Tibial artery (tissue), 4 donors: ENCODE data around the gene ZP2.
"Not testable (repeated sequence)": the region's sequence is repeated elsewhere in the genome, so short reads cannot be mapped to it uniquely, and the experiment has no call there.

ENCODE experiments used
- DNase-seq, 2 donors: peaks; one replicate each; pipeline ENCODE4 v3.0.0-alpha.2; 2019
- H3K27ac ChIP-seq, 2 donors: fragments of 200-600 bp; sonication (generic) in 1 of 2; 1 replicate in 1 of 2; 2 replicates in 1 of 2; pipeline ENCODE4 v1.5.1; 2018 to 2019; ENCODE audit warnings: mild to moderate bottlenecking in 1 of 2
- H3K27me3 ChIP-seq, 2 donors: fragments of 200-600 bp; sonication (generic) in 1 of 2; one replicate each; pipeline versions ENCODE4 v1.5.1 to v1.6.0; 2016 to 2019
- H3K36me3 ChIP-seq, 3 donors: fragments of 200-600 bp; sonication (generic) in 2 of 3; one replicate each; pipeline ENCODE4 v1.5.1; 2016 to 2019; ENCODE audit warnings: mild to moderate bottlenecking in 2 of 3
- H3K4me1 ChIP-seq, 4 donors: fragments of 200-600 bp; sonication (generic) in 2 of 4; 1 replicate in 3 of 4; 2 replicates in 1 of 4; pipeline ENCODE4 v1.5.1; 2016 to 2019
- H3K4me3 ChIP-seq, 2 donors: fragments of 200-600 bp; sonication (generic) in 1 of 2; 1 replicate in 1 of 2; 2 replicates in 1 of 2; pipeline ENCODE4 v1.5.1; 2018 to 2019; ENCODE audit warnings: mild to moderate bottlenecking in 2 of 2
- H3K9me3 ChIP-seq, 3 donors: fragments of 200-600 bp; sonication (generic) in 1 of 3; one replicate each; pipeline ENCODE4 v1.5.1; 2016 to 2019
- intact Hi-C: fragments of 100-400 bp; cut with DNase I; formaldehyde crosslinking; loops from one replicate; pipeline ENCODE4 v1.15.0; 2023; ENCODE audit warnings: low total_unique reads
- TF ChIP-seq, protein P1 (sequence below), 2 experiments: fragments of 200-600 bp in 1 of 2; fragments of 450-650 bp in 1 of 2; IDR thresholded peaks; one replicate each; pipeline ENCODE4 v1.5.1; 2017 to 2019; ENCODE audit warnings: antibody characterized with exemption in 2 of 2, mild to moderate bottlenecking in 1 of 2, moderate library complexity in 1 of 2

ZP2 gene

DNA sequence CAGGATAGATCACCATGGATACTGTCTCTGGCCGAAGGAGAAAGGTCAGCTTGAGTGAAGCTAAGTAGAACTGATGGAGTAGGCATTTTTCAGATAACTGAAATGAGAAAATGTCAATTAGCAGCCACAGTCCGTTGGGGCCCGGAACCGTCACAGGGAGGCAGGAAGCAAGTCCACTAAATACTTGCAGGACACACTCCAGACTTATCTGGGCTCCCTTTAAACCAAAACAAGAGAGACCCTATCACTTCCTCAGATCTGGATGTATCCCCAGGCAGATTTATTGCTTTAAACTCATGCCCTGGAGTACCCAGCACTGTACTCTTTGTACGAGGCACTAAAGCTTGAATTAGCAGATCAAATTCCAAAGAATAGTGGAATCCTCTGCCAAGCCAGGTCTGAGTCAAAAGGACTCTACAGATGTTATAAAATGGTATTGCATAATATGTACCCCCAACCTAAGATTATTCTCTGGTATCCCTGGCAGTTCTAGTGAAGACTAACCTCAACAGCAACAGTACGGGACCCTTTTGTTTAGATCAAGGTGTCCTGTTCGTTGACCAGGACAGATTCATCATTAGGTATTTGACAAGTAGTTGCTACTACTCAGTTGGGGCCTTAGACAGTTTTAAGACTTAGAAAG lies 8.1 kb downstream of the ZP2 start:
- TF ChIP-seq, protein P1, sequence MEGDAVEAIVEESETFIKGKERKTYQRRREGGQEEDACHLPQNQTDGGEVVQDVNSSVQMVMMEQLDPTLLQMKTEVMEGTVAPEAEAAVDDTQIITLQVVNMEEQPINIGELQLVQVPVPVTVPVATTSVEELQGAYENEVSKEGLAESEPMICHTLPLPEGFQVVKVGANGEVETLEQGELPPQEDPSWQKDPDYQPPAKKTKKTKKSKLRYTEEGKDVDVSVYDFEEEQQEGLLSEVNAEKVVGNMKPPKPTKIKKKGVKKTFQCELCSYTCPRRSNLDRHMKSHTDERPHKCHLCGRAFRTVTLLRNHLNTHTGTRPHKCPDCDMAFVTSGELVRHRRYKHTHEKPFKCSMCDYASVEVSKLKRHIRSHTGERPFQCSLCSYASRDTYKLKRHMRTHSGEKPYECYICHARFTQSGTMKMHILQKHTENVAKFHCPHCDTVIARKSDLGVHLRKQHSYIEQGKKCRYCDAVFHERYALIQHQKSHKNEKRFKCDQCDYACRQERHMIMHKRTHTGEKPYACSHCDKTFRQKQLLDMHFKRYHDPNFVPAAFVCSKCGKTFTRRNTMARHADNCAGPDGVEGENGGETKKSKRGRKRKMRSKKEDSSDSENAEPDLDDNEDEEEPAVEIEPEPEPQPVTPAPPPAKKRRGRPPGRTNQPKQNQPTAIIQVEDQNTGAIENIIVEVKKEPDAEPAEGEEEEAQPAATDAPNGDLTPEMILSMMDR (IDR thresholded peaks at IDR 0.05): no peak
- intact Hi-C loops: no loop called here
- Histone ChIP-seq H3K27ac (no peak overlapping the region), H3K27me3 (peaks cover 0 to 7% of the 10 kb centered on the region in 2 donors), H3K4me3 (no peak overlapping the region), H3K36me3 (no peaks in the 10 kb centered on the region), H3K9me3 (no peaks in the 10 kb centered on the region), H3K4me1 (no peaks in the 10 kb centered on the region)
- no peak for DNase-seq

DNA sequence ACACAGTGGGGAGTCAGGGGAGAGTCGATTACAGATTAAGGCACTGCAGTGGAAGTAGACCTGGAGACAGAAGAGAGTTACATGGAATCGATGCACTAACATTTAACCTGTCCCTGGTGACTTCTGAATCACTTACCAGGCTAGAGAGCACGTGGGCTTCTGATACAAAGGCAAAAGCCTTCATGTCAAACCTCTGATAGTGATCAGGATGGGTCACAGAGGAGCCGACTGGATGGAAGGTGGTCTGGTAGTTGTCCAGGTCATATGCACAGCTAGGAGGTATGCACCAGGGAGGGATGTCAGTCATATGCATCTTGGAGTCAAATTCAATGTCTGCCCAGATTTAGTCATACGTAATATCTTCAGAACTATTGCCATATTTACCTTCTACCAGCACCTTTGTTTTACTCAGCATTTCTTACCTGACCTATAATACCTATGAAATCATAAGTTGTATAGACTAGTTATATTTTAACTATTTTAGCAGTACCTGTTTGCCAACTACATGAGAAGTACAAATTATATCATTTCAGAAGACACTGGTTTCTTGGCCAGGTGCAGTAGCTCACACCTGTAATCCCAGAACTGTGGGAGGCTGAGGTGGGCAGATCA lies 11.7 kb downstream of the ZP2 start:
- Histone ChIP-seq H3K27ac (no peak overlapping the region), H3K4me1 (no peaks in the 10 kb centered on the region), H3K4me3 (no peak overlapping the region), H3K27me3 (peaks cover 0 to 11% of the 10 kb centered on the region in 2 donors), H3K9me3 (no peaks in the 10 kb centered on the region), H3K36me3 (no peaks in the 10 kb centered on the region)
- intact Hi-C loops: no loop called here
- DNase-seq: no peak
- TF ChIP-seq, protein P1 (IDR thresholded peaks at IDR 0.05): no peak

DNA sequence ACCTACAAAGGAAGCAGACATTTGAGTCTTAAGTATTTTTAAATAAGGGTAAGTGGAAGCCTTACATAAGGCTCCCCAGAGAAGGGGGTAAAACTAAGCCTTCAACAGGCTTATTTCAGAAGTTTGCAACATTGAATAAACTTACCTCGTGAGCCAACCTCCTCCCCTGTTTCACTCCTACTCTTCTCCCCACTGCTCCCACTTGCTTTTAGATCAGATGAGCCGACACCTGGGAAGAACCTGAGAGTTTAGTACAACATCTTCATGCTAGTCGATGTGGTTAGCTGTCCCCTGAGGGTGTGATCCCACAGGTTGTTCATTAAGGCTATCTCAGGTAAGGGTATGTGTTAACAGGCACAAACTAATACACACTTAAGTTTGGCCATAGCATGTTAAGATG lies 13.8 kb downstream of the ZP2 start:
- DNase-seq: no peak
- intact Hi-C loops: no loop called here

DNA sequence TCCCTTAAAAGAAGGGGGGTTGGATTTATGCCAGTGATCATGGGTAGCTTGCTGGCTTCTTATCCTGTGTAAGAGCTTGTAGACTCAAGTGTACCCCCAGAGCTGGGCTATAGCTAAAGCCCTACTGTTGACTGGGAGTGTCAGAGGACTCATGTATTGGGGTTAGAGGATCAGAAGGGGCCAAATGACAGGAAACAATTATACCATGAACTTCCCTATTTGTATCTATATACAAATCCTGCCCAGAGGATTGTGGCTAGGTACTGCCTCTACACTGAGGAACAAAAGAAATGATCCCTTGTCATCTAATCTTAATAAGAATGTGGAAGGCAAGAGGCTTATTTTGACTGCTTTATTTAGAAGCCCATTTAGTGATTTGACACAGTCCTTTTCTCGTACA lies 14.3 kb downstream of the ZP2 start:
- Histone ChIP-seq H3K9me3 (no peaks in the 10 kb centered on the region), H3K27ac (no peak overlapping the region), H3K36me3 (no peaks in the 10 kb centered on the region), H3K4me1 (no peaks in the 10 kb centered on the region), H3K27me3 (peaks cover 0 to 11% of the 10 kb centered on the region in 2 donors), H3K4me3 (no peak overlapping the region)
- no peak for DNase-seq
- intact Hi-C loops: no loop called here
- TF ChIP-seq, protein P1 (IDR thresholded peaks at IDR 0.05): no peak

More for the DNA sequence above, 13.8 kb downstream of the ZP2 start:
- Histone ChIP-seq H3K4me1 (no peaks in the 10 kb centered on the region), H3K4me3 (no peak overlapping the region), H3K27ac (no peak overlapping the region), H3K36me3 (no peaks in the 10 kb centered on the region), H3K27me3 (peaks cover 0 to 11% of the 10 kb centered on the region in 2 donors), H3K9me3 (no peaks in the 10 kb centered on the region)
- TF ChIP-seq, protein P1 (IDR thresholded peaks at IDR 0.05): no peak

DNA sequence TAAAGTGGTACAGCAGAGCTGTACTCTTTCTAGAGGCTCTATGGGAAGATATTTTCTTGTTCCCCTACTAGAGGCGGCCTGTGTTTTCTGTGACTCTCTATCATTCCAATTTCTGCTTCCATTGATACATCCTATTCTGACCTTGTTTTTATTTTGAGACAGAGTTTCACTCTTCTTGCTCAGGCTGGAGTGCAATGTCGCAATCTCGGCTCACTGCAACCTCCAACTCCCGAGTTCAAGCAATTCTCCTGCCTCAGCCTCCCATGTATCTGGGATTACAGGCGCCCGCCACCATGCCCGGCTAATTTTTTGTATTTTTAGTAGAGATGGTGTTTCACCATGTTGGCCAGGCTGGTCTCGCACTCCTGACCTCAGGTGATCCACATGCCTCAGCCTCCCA lies 16.0 kb downstream of the ZP2 start:
- not testable (repeated sequence) for DNase-seq, H3K27ac ChIP-seq
- intact Hi-C loops: loop anchor here (2.0 kb wide), 1 partner anchor 27 kb away; no protein-coding TSS in a partner anchor

DNA sequence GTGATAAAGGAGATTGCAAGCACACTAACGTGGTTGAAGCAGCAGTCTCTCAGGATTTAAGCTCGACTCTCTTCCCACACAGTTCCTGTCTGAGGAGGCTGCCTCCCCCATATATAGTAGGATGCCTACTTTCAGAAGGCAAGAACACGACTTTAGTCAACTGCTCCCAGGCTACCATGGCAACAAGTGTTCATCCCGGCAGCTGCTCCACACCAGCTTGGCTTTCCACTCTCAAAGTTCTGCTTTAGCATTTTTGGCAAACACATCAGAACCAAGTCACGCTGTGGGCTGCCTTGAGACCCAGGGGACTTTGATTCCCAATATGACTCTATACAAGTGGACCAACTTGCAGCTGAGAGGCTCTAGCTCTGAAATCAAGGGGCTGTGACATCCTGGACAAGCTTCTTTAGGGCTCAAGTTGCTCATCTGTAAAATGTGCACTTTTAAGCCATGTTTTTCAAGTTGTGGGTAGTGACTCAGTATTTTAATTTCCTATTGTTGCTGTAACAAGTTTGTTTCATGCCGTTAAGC lies 16.5 kb downstream of the ZP2 start:
- H3K4me1 ChIP-seq: no peaks in the 10 kb centered on the region
- H3K9me3 ChIP-seq: no peaks in the 10 kb centered on the region
- peaks cover 0 to 7% of the 10 kb centered on the region in 2 donors for H3K27me3 ChIP-seq
- intact Hi-C loops: loop anchor here (2.0 kb wide), 1 partner anchor 28 kb away; no protein-coding TSS in a partner anchor
- TF ChIP-seq, protein P1 (IDR thresholded peaks at IDR 0.05): no peak
- no peaks in the 10 kb centered on the region for H3K36me3 ChIP-seq
- H3K27ac ChIP-seq: no peak overlapping the region
- no peak overlapping the region for H3K4me3 ChIP-seq
- no peak for DNase-seq

More for the DNA sequence above, 16.0 kb downstream of the ZP2 start:
- not testable (repeated sequence) for H3K4me3 ChIP-seq, H3K4me1 ChIP-seq, H3K9me3 ChIP-seq, H3K36me3 ChIP-seq
- peaks cover 0 to 11% of the 10 kb centered on the region in 2 donors for H3K27me3 ChIP-seq
